GM12878 (cell line): ENCODE data around the gene OMP. TPM values are rescaled to one million over a fixed set of nuclear protein-coding genes. Genes with fewer than 3 reads are reported as not detected.

Experiments used
- ATAC-seq: fragments of 200-7000 bp; cut with Tn5 transposase; 3 replicates; pipeline ENCODE4 v1.9.1; 2020; ENCODE audit warnings: mild to moderate bottlenecking, moderate library complexity
- BruUV-seq: library from RNA; stranded (reverse); fragments of 400-500 nt; replicated peaks from 2 replicates; lab custom pipeline; 2021; lab: Mats Ljungman, UMichigan
- CTCF ChIA-PET: fragments of 300-600 bp; sonication (Branson Sonifier 250); formaldehyde crosslinking; extraction: SDS; loops from one replicate; lab custom pipeline; 2021; ENCODE audit warnings: inconsistent platforms; lab: Yijun Ruan, JAX
- POLR2A ChIA-PET: fragments of 350-600 bp; formaldehyde crosslinking; extraction: SDS; loops from one replicate; lab custom pipeline; 2021; ENCODE audit warnings: inconsistent platforms; lab: Charles Lee
- RAD21 ChIA-PET: fragments of 300-600 bp; sonication (Branson Sonifier 250); formaldehyde crosslinking; loops from one replicate; lab custom pipeline; 2023; ENCODE audit warnings: antibody characterized with exemption; ENCODE audit not compliant: unreplicated experiment; lab: Charles Lee
- SMC1A ChIA-PET: fragments of 300-600 bp; sonication (Branson Sonifier 250); formaldehyde crosslinking; loops from one replicate; lab custom pipeline; 2023; ENCODE audit not compliant: unreplicated experiment, uncharacterized antibody; lab: Charles Lee
- DNase-seq: peaks from one replicate; pipeline ENCODE4 v3.0.0-alpha.2; 2011; ENCODE audit warnings: low read depth, low spot score
- FAIRE-seq: peaks from 3 replicates; lab custom pipeline; 2011; peaks lifted over from hg19 to GRCh38; lab: Jason Lieb, UNC
- H2AFZ ChIP-seq: 2 replicates; pipeline ENCODE4 v1.6.0; 2011; ENCODE audit warnings: low read depth, low read length, control low read depth; ENCODE audit not compliant: control insufficient read depth
- H3K27ac ChIP-seq: 2 replicates; pipeline ENCODE4 v1.5.1; 2011; ENCODE audit warnings: control low read depth; ENCODE audit not compliant: control insufficient read depth, insufficient read depth
- H3K27me3 ChIP-seq, 2 experiments: replicated peaks in 1 of 2; 2 replicates each; pipeline versions ENCODE4 v1.6.0 to v1.6.1; 2011; ENCODE audit warnings: low read length in 1 of 2; ENCODE audit not compliant: control insufficient read depth in 2 of 2, insufficient read depth in 2 of 2
- H3K36me3 ChIP-seq, 2 experiments: 2 replicates each; pipeline ENCODE4 v1.5.1; 2011; ENCODE audit warnings: low read length in 1 of 2; ENCODE audit not compliant: control insufficient read depth in 2 of 2, insufficient read depth in 2 of 2
- H3K4me1 ChIP-seq: 2 replicates; pipeline ENCODE4 v1.6.1; 2011; ENCODE audit warnings: mild to moderate bottlenecking, low read length, moderate library complexity, mixed read lengths; ENCODE audit not compliant: control insufficient read depth, insufficient read depth
- H3K4me2 ChIP-seq: 2 replicates; pipeline ENCODE4 v1.6.0; 2011; ENCODE audit warnings: control low read depth; ENCODE audit not compliant: control insufficient read depth, insufficient read depth
- H3K4me3 ChIP-seq: fragments of 200-600 bp; sonication (generic); 2 replicates; pipeline ENCODE4 v1.5.1; 2016
- H3K79me2 ChIP-seq: 2 replicates; pipeline ENCODE4 v1.6.0; 2011; ENCODE audit warnings: low read length; ENCODE audit not compliant: control insufficient read depth, insufficient read depth
- H3K9ac ChIP-seq: 2 replicates; pipeline ENCODE4 v1.8.0; 2011; ENCODE audit warnings: low read length, control low read depth, mixed read lengths; ENCODE audit not compliant: control insufficient read depth, insufficient read depth
- H3K9me3 ChIP-seq: replicated peaks from 3 replicates; pipeline ENCODE4 v1.5.1; 2011; ENCODE audit warnings: mild to moderate bottlenecking, low read length; ENCODE audit not compliant: control insufficient read depth, insufficient read depth
- H4K20me1 ChIP-seq: 2 replicates; pipeline ENCODE4 v1.6.0; 2011; ENCODE audit not compliant: control insufficient read depth, insufficient read depth
- RAD21 ChIP-seq: IDR thresholded peaks from 2 replicates; pipeline ENCODE4 v1.6.1; 2011; ENCODE audit warnings: mild to moderate bottlenecking, low read depth, low read length, moderate library complexity; ENCODE audit not compliant: insufficient read depth
- RFX5 ChIP-seq: IDR thresholded peaks from 2 replicates; pipeline ENCODE4 v1.6.1; 2011; ENCODE audit warnings: low read depth, low read length, improper control_type of control experiment
- SMC3 ChIP-seq: IDR thresholded peaks from 2 replicates; pipeline ENCODE4 v1.6.1; 2011; ENCODE audit warnings: low read length, improper control_type of control experiment, borderline replicate concordance
- ZSCAN29 ChIP-seq: fragments of 450-650 bp; IDR thresholded peaks from 2 replicates; pipeline ENCODE4 v1.6.1; 2017; ENCODE audit warnings: mild to moderate bottlenecking, moderate library complexity
- WGBS: methylation state at CpG from one replicate; pipeline ENCODE4 v1.1.6; 2016; ENCODE audit warnings: low lambda C conversion rate; ENCODE audit not compliant: insufficient replicate concordance, insufficient coverage; ENCODE audit errors: missing lambda C conversion rate; 5-methylcytosine and 5-hydroxymethylcytosine counted together
- in situ Hi-C: fragments of 300-500 bp; cut with MboI; formaldehyde crosslinking; loops from 9 replicates; pipeline ENCODE4 v1.14.3; 2018; ENCODE audit warnings: mixed read lengths
- intact Hi-C: fragments of 100-400 bp; cut with micrococcal nuclease; formaldehyde crosslinking; loops from one replicate; pipeline ENCODE4 v1.14.2; 2022; ENCODE audit not compliant: unreplicated experiment
- polyA plus RNA-seq, 11 experiments: library from polyadenylated mRNA; depleted of rRNA in 4 of 11; unstranded in 6 of 11; stranded (reverse) in 5 of 11; fragments of >200 nt; fragmentation: Nextera tagmentation in 4 of 11; fragmentation: Illumina TruSeq in 1 of 11; extraction: Ambion mirVana in 4 of 11; extraction: Trizol in 1 of 11; gene quantifications; 1 replicate in 1 of 11; 2 replicates in 10 of 11; pipeline versions ENCODE4 v1.2.1 to v1.2.3, GENCODE V29; 2011 to 2016; ENCODE audit warnings: inconsistent platforms in 2 of 11, missing spikeins in 2 of 11, low read depth in 1 of 11
- total RNA-seq, 4 experiments: library from RNA; depleted of rRNA in 3 of 4; stranded (reverse); fragments of >200 nt in 3 of 4; fragmentation: Illumina TruSeq in 1 of 4; extraction: Trizol in 1 of 4; gene quantifications; 2 replicates each; pipeline versions ENCODE4 v1.2.1 to v1.2.3, GENCODE V29; 2013 to 2021
- TF ChIP-seq, protein P1 (sequence below), 3 experiments: IDR thresholded peaks in 2 of 3; conservative IDR thresholded peaks in 1 of 3; 2 replicates each; pipeline ENCODE4 v1.5.1; 2011; ENCODE audit warnings: low read depth in 3 of 3, low read length in 3 of 3, mild to moderate bottlenecking in 3 of 3, control low read depth in 2 of 3, moderate library complexity in 2 of 3, inconsistent platforms in 1 of 3, mixed read lengths in 1 of 3; ENCODE audit not compliant: control insufficient read depth in 2 of 3, insufficient read depth in 1 of 3; ENCODE audit errors: extremely low read depth in 1 of 3

The OMP gene
- total and polyA plus RNA-seq, 10 of the 15 experiments (the other 5 are each of a cell fraction or from before 2014, with no cell fraction given) = not detected

DNA sequence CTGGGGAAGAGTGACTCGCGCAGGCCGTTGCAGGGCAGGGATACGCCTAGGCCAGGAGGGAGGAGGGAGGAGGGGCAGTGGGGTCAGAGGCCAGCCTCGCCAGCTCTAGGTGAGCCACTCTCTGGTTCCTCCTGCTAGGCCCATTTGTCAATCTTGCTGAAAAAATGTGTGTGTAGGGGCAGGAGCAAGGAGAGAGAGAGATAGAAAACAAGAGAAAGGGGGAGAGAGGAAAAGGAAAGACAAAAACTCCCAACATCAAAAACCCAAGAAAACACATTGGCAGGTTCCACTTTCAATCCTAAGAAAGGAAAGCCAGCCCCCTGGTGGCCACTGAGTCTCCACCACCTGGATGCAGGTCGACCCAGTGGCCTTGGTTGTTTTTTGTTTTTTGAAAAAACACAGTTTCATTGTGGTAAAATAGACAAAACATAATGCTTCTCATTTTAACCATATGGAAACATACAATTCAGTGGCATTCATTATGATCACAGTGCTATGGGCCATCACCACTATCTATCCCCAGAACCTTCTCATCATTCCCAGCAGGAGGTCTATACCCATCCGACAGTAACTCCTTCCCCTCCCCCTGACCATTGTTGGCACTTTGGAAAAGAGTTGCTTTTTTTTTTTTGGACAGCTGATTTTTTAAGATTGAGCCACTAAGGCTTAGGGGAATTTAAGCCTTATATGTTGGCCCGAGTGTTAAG is 10.9 kb downstream of the OMP start:
- DNase-seq = no peak
- intact Hi-C loops (no loop called here), in situ Hi-C loops (no loop called here)
- Histone ChIP-seq H3K36me3 (no peaks in the 10 kb centered on the region), H3K4me3 (no peak overlapping the region), H3K27ac (no peak overlapping the region), H3K79me2 (no peaks in the 10 kb centered on the region), H4K20me1 (no peaks in the 10 kb centered on the region), H3K27me3 (no peaks in the 10 kb centered on the region; a peak in 1 of 4 replicates), H2AFZ (no peak overlapping the region), H3K4me2 (no peak overlapping the region), H3K9me3 (no peaks in the 10 kb centered on the region), H3K4me1 (no peaks in the 10 kb centered on the region), H3K9ac (no peak overlapping the region)
- no TSS peak for BruUV-seq
- ChIA-PET SMC1A (interaction anchor here (1.2 to 1.5 kb wide), 2 partner anchors 23 to 193 kb away, joined by 3 to 4 read pairs; no protein-coding TSS in a partner anchor), RAD21 (no interaction called here), CTCF (interaction anchor here (0.7 to 3.3 kb wide), 5 partner anchors 11 to 193 kb away, joined by 3 to 12 read pairs (median 5); partner anchors contain the start of genes MYO7A and OMP), POLR2A (interaction anchor here (0.6 kb wide), 1 partner anchor 8 kb away, joined by 3 read pairs; no protein-coding TSS in a partner anchor)
- FAIRE-seq = no peak
- 68% methylated on average over 8 of the region's 8 CpGs for WGBS
- peak; percentile 67 for ATAC-seq
- TF ChIP-seq, protein P1, sequence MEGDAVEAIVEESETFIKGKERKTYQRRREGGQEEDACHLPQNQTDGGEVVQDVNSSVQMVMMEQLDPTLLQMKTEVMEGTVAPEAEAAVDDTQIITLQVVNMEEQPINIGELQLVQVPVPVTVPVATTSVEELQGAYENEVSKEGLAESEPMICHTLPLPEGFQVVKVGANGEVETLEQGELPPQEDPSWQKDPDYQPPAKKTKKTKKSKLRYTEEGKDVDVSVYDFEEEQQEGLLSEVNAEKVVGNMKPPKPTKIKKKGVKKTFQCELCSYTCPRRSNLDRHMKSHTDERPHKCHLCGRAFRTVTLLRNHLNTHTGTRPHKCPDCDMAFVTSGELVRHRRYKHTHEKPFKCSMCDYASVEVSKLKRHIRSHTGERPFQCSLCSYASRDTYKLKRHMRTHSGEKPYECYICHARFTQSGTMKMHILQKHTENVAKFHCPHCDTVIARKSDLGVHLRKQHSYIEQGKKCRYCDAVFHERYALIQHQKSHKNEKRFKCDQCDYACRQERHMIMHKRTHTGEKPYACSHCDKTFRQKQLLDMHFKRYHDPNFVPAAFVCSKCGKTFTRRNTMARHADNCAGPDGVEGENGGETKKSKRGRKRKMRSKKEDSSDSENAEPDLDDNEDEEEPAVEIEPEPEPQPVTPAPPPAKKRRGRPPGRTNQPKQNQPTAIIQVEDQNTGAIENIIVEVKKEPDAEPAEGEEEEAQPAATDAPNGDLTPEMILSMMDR (IDR thresholded peaks at IDR 0.05 in 2 of 3, conservative IDR thresholded peaks at IDR 0.05 in 1 of 3; ENCODE audit: control insufficient read depth in 2 of 3, extremely low read depth in 1 of 3, insufficient read depth in 1 of 3, low read depth in 3 of 3, low read length in 3 of 3) = peak; percentile 40 to 55 (median 48)
- TF ChIP-seq SMC3 (peak; percentile 28; the same call in 1 of the 2 replicates), RFX5 (no peak), ZSCAN29 (no peak), RAD21 (0 out of 2 replicates have a peak, but pooled peaks have one; percentile 18)
- TF ChIP-seq, all 136 proteins: peak for 3
